ENCODE data around the gene DAAM2.

DNA sequence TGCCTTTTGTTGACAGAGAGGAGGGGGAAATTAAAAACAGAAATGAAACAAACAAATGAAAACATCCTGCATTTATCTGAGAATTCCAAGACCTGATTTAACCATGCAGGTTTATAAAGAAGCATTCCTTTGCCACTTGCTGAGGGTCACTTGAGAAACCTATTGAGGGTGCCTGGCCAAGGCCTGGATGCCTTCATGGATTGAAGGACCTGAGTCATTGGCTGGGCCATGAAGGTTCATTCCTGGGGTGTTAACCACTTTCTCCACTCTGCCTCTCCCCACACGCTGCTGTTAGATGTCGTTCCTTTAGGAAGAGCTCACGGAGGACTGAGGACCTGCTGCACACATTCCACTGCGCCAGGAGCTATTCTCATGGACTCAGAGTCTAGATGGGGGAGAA lies 49.7 kb downstream of the DAAM2 start:
- TF ChIP-seq POLR2A (IDR thresholded peaks at IDR 0.05; ENCODE audit: low read length) (no peak), GATA1 (IDR thresholded peaks at IDR 0.05; ENCODE audit: low read depth, low read length) (no peak)
